Stimulated activated CD4-positive, alpha-beta T cell treated with anti-CD3 and anti-CD28 coated beads, Interleukin-12 subunit alpha, Interleukin-12 subunit beta, amount 100 ng/mL, for 48 hours (primary cell): Measurements from ENCODE around the gene PARM1.
"Not testable (repeated sequence)": the region's sequence is repeated elsewhere in the genome, so short reads cannot be mapped to it uniquely, and the experiment has no call there.

Source experiments
- DNase-seq, 3 donors: peaks; one replicate each; pipeline ENCODE4 v3.0.0-alpha.2; 2020; ENCODE audit warnings: low read depth in 2 of 3, low spot score in 1 of 3

Gene PARM1

GRCh38 chr4:74982546-74983252 is 49.8 kb downstream of the PARM1 start:
- DNase-seq = no peak

- DNase-seq = no peak
Observed at GRCh38 chr4:74983253-74983635, 50.3 kb downstream of the PARM1 start.

- DNase-seq = no peak
Observed at GRCh38 chr4:74990276-74990875, 57.5 kb downstream of the PARM1 start.

GRCh38 chr4:74994436-74994835 is 61.5 kb downstream of the PARM1 start:
- not testable (repeated sequence) for DNase-seq

GRCh38 chr4:74996996-74997395 is 64.1 kb downstream of the PARM1 start:
- no peak for DNase-seq

- DNase-seq = no peak
Observed at GRCh38 chr4:74997948-74998729, 65.2 kb downstream of the PARM1 start.

GRCh38 chr4:74999714-75000309 is 66.9 kb downstream of the PARM1 start:
- DNase-seq = no peak

- no peak for DNase-seq
Observed at GRCh38 chr4:75001871-75002270, 69.0 kb downstream of the PARM1 start.

- DNase-seq = no peak
Observed at GRCh38 chr4:75002381-75002780, 69.5 kb downstream of the PARM1 start.

- no peak for DNase-seq
Observed at GRCh38 chr4:75003979-75004378, 71.1 kb downstream of the PARM1 start.

- no peak for DNase-seq
Observed at GRCh38 chr4:75004755-75005668, 72.1 kb downstream of the PARM1 start.

- DNase-seq = no peak
Observed at GRCh38 chr4:75005727-75006126, 72.8 kb downstream of the PARM1 start.

- DNase-seq = no peak
Observed at GRCh38 chr4:75007891-75008290, 75.0 kb downstream of the PARM1 start.

- DNase-seq = no peak
Observed at GRCh38 chr4:75009138-75009537, 76.2 kb downstream of the PARM1 start.

- DNase-seq = no peak
Observed at GRCh38 chr4:75011131-75011795, 78.3 kb downstream of the PARM1 start.

GRCh38 chr4:75015627-75016026 is 82.7 kb downstream of the PARM1 start:
- DNase-seq = no peak

GRCh38 chr4:75016472-75016871 is 83.6 kb downstream of the PARM1 start:
- no peak for DNase-seq

GRCh38 chr4:75018811-75019479 is 86.0 kb downstream of the PARM1 start:
- DNase-seq = no peak

- no peak for DNase-seq
Observed at GRCh38 chr4:75025431-75025830, 92.5 kb downstream of the PARM1 start.
